Keratinocyte (primary cell): Measurements from ENCODE around the gene LMO7. TPM values are rescaled to one million over a fixed set of nuclear protein-coding genes. Genes with fewer than 3 reads are reported as not detected.

Experiments used
- DNase-seq: peaks from one replicate; pipeline ENCODE4 v3.0.0-alpha.2; 2011; ENCODE audit warnings: low read depth, missing footprints, low spot score
- FAIRE-seq: peaks from 2 replicates; lab custom pipeline; 2011; peaks lifted over from hg19 to GRCh38; lab: Jason Lieb, UNC
- H2AFZ ChIP-seq: 2 replicates; pipeline ENCODE4 v1.6.0; 2012; ENCODE audit warnings: low read length, control low read depth, inconsistent platforms; ENCODE audit not compliant: control insufficient read depth
- H3K27ac ChIP-seq: 2 replicates; pipeline ENCODE4 v1.5.1; 2011; ENCODE audit warnings: low read length; ENCODE audit not compliant: control insufficient read depth, insufficient read depth
- H3K27me3 ChIP-seq: 3 replicates; pipeline ENCODE4 v1.6.0; 2011; ENCODE audit warnings: low read length; ENCODE audit not compliant: control insufficient read depth, insufficient read depth; ENCODE audit errors: extremely low read depth
- H3K36me3 ChIP-seq, 2 experiments: 2 replicates in 1 of 2; 3 replicates in 1 of 2; pipeline ENCODE4 v1.5.1; 2011; ENCODE audit warnings: low read length in 2 of 2, mild to moderate bottlenecking in 1 of 2; ENCODE audit not compliant: control insufficient read depth in 2 of 2, insufficient read depth in 2 of 2; ENCODE audit errors: extremely low read depth in 1 of 2
- H3K4me1 ChIP-seq: 3 replicates; pipeline ENCODE4 v1.5.1; 2011; ENCODE audit warnings: low read length; ENCODE audit not compliant: control insufficient read depth, insufficient read depth; ENCODE audit errors: extremely low read depth
- H3K4me2 ChIP-seq: 3 replicates; pipeline ENCODE4 v1.6.0; 2011; ENCODE audit warnings: low read depth, low read length; ENCODE audit not compliant: control insufficient read depth, insufficient read depth; ENCODE audit errors: extremely low read depth
- H3K4me3 ChIP-seq, 3 experiments: fragments of 200-600 bp in 1 of 3; sonication (generic) in 1 of 3; 2 replicates in 2 of 3; 3 replicates in 1 of 3; pipeline ENCODE4 v1.5.1; 2011 to 2016; ENCODE audit warnings: low read length in 3 of 3, mild to moderate bottlenecking in 3 of 3, control low read depth in 2 of 3, inconsistent platforms in 1 of 3, low read depth in 1 of 3, mixed read lengths in 1 of 3, mixed run types in 1 of 3, moderate library complexity in 1 of 3; ENCODE audit not compliant: control insufficient read depth in 2 of 3, insufficient read depth in 2 of 3; ENCODE audit errors: extremely low read depth in 1 of 3
- H3K79me2 ChIP-seq: 2 replicates; pipeline ENCODE4 v1.6.0; 2012; ENCODE audit warnings: low read length; ENCODE audit not compliant: control insufficient read depth, insufficient read depth
- H3K9ac ChIP-seq: 3 replicates; pipeline ENCODE4 v1.6.0; 2011; ENCODE audit warnings: low read length; ENCODE audit not compliant: control insufficient read depth, insufficient read depth; ENCODE audit errors: extremely low read depth
- H3K9me1 ChIP-seq: 3 replicates; pipeline ENCODE4 v1.6.0; 2011; ENCODE audit warnings: low read length; ENCODE audit not compliant: control insufficient read depth, insufficient read depth; ENCODE audit errors: extremely low read depth
- H3K9me3 ChIP-seq: 2 replicates; pipeline ENCODE4 v1.5.1; 2012; ENCODE audit warnings: low read depth, low read length; ENCODE audit not compliant: control insufficient read depth
- H4K20me1 ChIP-seq: 3 replicates; pipeline ENCODE4 v1.6.0; 2011; ENCODE audit warnings: low read length; ENCODE audit not compliant: control insufficient read depth, insufficient read depth; ENCODE audit errors: extremely low read depth
- CTCF ChIP-seq, 3 experiments: IDR thresholded peaks in 1 of 3; conservative IDR thresholded peaks in 1 of 3; optimal IDR thresholded peaks in 1 of 3; 2 replicates in 2 of 3; 3 replicates in 1 of 3; pipeline versions ENCODE3 to v1.5.1; 2011; ENCODE audit warnings: low read length in 3 of 3, mild to moderate bottlenecking in 3 of 3, moderate library complexity in 2 of 3, control low read depth in 1 of 3, inconsistent platforms in 1 of 3; ENCODE audit not compliant: insufficient read depth in 2 of 3; ENCODE audit errors: extremely low read depth in 1 of 3
- EZH2 ChIP-seq: IDR thresholded peaks from one replicate; pipeline ENCODE4 v1.6.1; 2012; ENCODE audit warnings: inconsistent platforms, mild to moderate bottlenecking, low read length, moderate library complexity
- dilution Hi-C: fragments of 300-500 bp; cut with MboI; formaldehyde crosslinking; loops from one replicate; pipeline ENCODE4 v1.7.0; 2020; ENCODE audit warnings: low sequenced_read_pairs; ENCODE audit not compliant: extremely low pct_ligation_motif_present
- polyA plus RNA-seq, 5 experiments: library from polyadenylated mRNA; depleted of rRNA in 3 of 5; stranded (reverse) in 3 of 5; stranded (forward) in 1 of 5; unstranded in 1 of 5; fragments of >200 nt; gene quantifications; 1 replicate in 1 of 5; 2 replicates in 3 of 5; 3 replicates in 1 of 5; pipeline versions ENCODE4 v1.2.1 to v1.2.3, GENCODE V29; 2011 to 2012; ENCODE audit warnings: missing spikeins in 2 of 5, low read depth in 1 of 5, low replicate concordance in 1 of 5

Gene LMO7
- polyA plus RNA-seq, 1 donor (not counting 4 experiments of a cell fraction or from before 2014, with no cell fraction given) = 8.9 TPM

GRCh38 chr13:75847588-75847987, 211.5 kb downstream of the LMO7 start:
- TF ChIP-seq EZH2 (no peak), CTCF (optimal IDR thresholded peaks at IDR 0.05 in 1 of 3, IDR thresholded peaks at IDR 0.05 in 1 of 3, conservative IDR thresholded peaks at IDR 0.05 in 1 of 3; ENCODE audit: extremely low read depth in 1 of 3, insufficient read depth in 2 of 3, low read length in 3 of 3) (no peak)
- no peak overlapping the region for H3K9ac ChIP-seq
- no peak overlapping the region for H3K27ac ChIP-seq
- H4K20me1 ChIP-seq = no peaks in the 10 kb centered on the region
- H3K27me3 ChIP-seq = no peaks in the 10 kb centered on the region
- no peak overlapping the region for H2AFZ ChIP-seq
- FAIRE-seq (no peak), DNase-seq (no peak)
- H3K79me2 ChIP-seq = no peaks in the 10 kb centered on the region
- dilution Hi-C loops = no loop called here
- H3K9me1 ChIP-seq = no peaks in the 10 kb centered on the region
- no peaks in the 10 kb centered on the region for H3K4me1 ChIP-seq
- H3K4me2 ChIP-seq = no peak overlapping the region
- no peaks in the 10 kb centered on the region for H3K36me3 ChIP-seq
- no peak overlapping the region for H3K4me3 ChIP-seq
- H3K9me3 ChIP-seq = no peaks in the 10 kb centered on the region

GRCh38 chr13:75850916-75851315, 214.8 kb downstream of the LMO7 start:
- H3K27me3 ChIP-seq = no peaks in the 10 kb centered on the region
- dilution Hi-C loops = no loop called here
- no peak for FAIRE-seq
- H3K4me2 ChIP-seq = no peak overlapping the region
- no peak overlapping the region for H3K27ac ChIP-seq
- no peak overlapping the region for H2AFZ ChIP-seq
- H4K20me1 ChIP-seq = no peaks in the 10 kb centered on the region
- H3K9me3 ChIP-seq = no peaks in the 10 kb centered on the region
- H3K4me1 ChIP-seq = no peaks in the 10 kb centered on the region
- H3K4me3 ChIP-seq = no peak overlapping the region
- no peaks in the 10 kb centered on the region for H3K9me1 ChIP-seq
- H3K36me3 ChIP-seq = peaks cover 0 to 4% of the 10 kb centered on the region in 2 experiments
- H3K79me2 ChIP-seq = no peaks in the 10 kb centered on the region
- no peak for DNase-seq
- no peak for TF ChIP-seq CTCF (optimal IDR thresholded peaks at IDR 0.05 in 1 of 3, IDR thresholded peaks at IDR 0.05 in 1 of 3, conservative IDR thresholded peaks at IDR 0.05 in 1 of 3; ENCODE audit: extremely low read depth in 1 of 3, insufficient read depth in 2 of 3, low read length in 3 of 3)
- TF ChIP-seq EZH2 = no peak
- H3K9ac ChIP-seq = no peak overlapping the region
